ENCODE results near the gene PIP4K2B.
"Not testable (repeated sequence)": the region's sequence is repeated elsewhere in the genome, so short reads cannot be mapped to it uniquely, and the experiment has no call there.

The PIP4K2B gene

GRCh38 chr17:38730526-38731379 is 68.6 kb downstream of the PIP4K2B start:
- peak overlapping the region; percentile 90 for H3K4me3 ChIP-seq (ENCODE audit: low read depth, low read length)
- TF ChIP-seq CTCF (IDR thresholded peaks at IDR 0.05; ENCODE audit: low read depth, low read length): no peak
- TF ChIP-seq MAX (IDR thresholded peaks at IDR 0.05; ENCODE audit: low read depth, low read length): no peak
- TF ChIP-seq MYC (IDR thresholded peaks at IDR 0.05; ENCODE audit: low read depth, low read length): no peak; the same call in 1 of the 2 replicates
- no peak for TF ChIP-seq POLR2A (IDR thresholded peaks at IDR 0.05; ENCODE audit: extremely low read depth, insufficient read length)
- DNase-seq (ENCODE audit: low read depth): peak; percentile 58

- TF ChIP-seq CTCF (IDR thresholded peaks at IDR 0.05; ENCODE audit: low read depth, low read length): peak; percentile 31
- peak; percentile 37 for TF ChIP-seq POLR2A (IDR thresholded peaks at IDR 0.05; ENCODE audit: extremely low read depth, insufficient read length)
- peak; percentile 53 for TF ChIP-seq MAX (IDR thresholded peaks at IDR 0.05; ENCODE audit: low read depth, low read length)
- no peak; the same call in 1 of the 2 replicates for TF ChIP-seq MYC (IDR thresholded peaks at IDR 0.05; ENCODE audit: low read depth, low read length)
- peak; percentile 94 for DNase-seq (ENCODE audit: low read depth)
- H3K4me3 ChIP-seq (ENCODE audit: low read depth, low read length): peak within 1 kb of the TSS; percentile 90
Measured at GRCh38 chr17:38729886-38730525, 69.3 kb downstream of the PIP4K2B start, which contains the start of gene CISD3. Gene CISD3, plus strand, starts transcription at chr17:38730341. Its CDS starts 18 bp downstream, at chr17:38730359.

- TF ChIP-seq CTCF (IDR thresholded peaks at IDR 0.05; ENCODE audit: low read depth, low read length) (no peak), MAX (IDR thresholded peaks at IDR 0.05; ENCODE audit: low read depth, low read length) (no peak), POLR2A (IDR thresholded peaks at IDR 0.05; ENCODE audit: extremely low read depth, insufficient read length) (no peak), MYC (IDR thresholded peaks at IDR 0.05; ENCODE audit: low read depth, low read length) (no peak)
- no peak for DNase-seq (ENCODE audit: low read depth)
- H3K4me3 ChIP-seq (ENCODE audit: low read depth, low read length): peak overlapping the region; percentile 51
Measured at GRCh38 chr17:38729368-38729885, 69.9 kb downstream of the PIP4K2B start.

GRCh38 chr17:38728290-38728831 is 71.0 kb downstream of the PIP4K2B start:
- TF ChIP-seq CTCF (IDR thresholded peaks at IDR 0.05; ENCODE audit: low read depth, low read length) (no peak), MAX (IDR thresholded peaks at IDR 0.05; ENCODE audit: low read depth, low read length) (peak; percentile 89)
- peak; percentile 82 for DNase-seq (ENCODE audit: low read depth)
- no peak overlapping the region for H3K4me3 ChIP-seq (ENCODE audit: low read depth, low read length)

GRCh38 chr17:38727736-38728135 is 71.6 kb downstream of the PIP4K2B start:
- no peak for TF ChIP-seq MYC (IDR thresholded peaks at IDR 0.05; ENCODE audit: low read depth, low read length)
- no peak for TF ChIP-seq POLR2A (IDR thresholded peaks at IDR 0.05; ENCODE audit: extremely low read depth, insufficient read length)
- TF ChIP-seq CTCF (IDR thresholded peaks at IDR 0.05; ENCODE audit: low read depth, low read length): no peak
- no peak for TF ChIP-seq MAX (IDR thresholded peaks at IDR 0.05; ENCODE audit: low read depth, low read length)
- no peak overlapping the region for H3K4me3 ChIP-seq (ENCODE audit: low read depth, low read length)
- DNase-seq (ENCODE audit: low read depth): no peak

- not testable (repeated sequence) for DNase-seq (ENCODE audit: low read depth)
Measured at GRCh38 chr17:38726145-38726544, 73.2 kb downstream of the PIP4K2B start.

More at GRCh38 chr17:38726145-38726544, 73.2 kb downstream of the PIP4K2B start:
- H3K4me3 ChIP-seq (ENCODE audit: low read depth, low read length): not testable (repeated sequence)
